ENCODE results near the gene PMP22.
"Not testable (repeated sequence)": the region's sequence is repeated elsewhere in the genome, so short reads cannot be mapped to it uniquely, and the experiment has no call there.

Gene PMP22

GRCh38 chr17:15200574-15200973, 64.6 kb downstream of the PMP22 start:
- DNase-seq, result not testable (repeated sequence)

DNA sequence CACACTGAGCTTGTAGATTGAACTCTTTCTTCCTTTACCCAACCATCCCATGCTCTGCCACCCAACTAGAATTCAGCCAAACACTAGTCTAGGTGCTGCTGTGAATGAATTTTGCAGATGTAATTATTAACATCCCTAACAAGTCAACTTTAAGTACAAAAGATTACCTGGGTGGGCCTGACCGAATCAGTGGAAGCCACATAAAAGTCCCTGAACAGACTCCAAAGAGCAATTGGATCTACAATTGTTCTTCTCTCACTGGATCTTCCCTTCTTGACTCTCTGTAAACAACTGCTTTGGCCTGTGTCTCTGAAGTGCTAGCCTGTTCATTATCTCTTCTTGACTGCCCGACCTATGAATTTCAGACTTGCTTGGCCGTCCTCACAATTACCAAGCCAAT, 67.9 kb downstream of the PMP22 start:
- DNase-seq, result no peak

- DNase-seq, result no peak
These were observed 70.3 kb downstream of the PMP22 start for GRCh38 chr17:15194859-15195277.

- no peak for DNase-seq
These were observed 79.5 kb downstream of the PMP22 start for GRCh38 chr17:15185625-15185991.

GRCh38 chr17:15184872-15185624, 80.1 kb downstream of the PMP22 start:
- DNase-seq, result no peak

GRCh38 chr17:15181816-15182215, 83.3 kb downstream of the PMP22 start:
- no peak for DNase-seq

DNA sequence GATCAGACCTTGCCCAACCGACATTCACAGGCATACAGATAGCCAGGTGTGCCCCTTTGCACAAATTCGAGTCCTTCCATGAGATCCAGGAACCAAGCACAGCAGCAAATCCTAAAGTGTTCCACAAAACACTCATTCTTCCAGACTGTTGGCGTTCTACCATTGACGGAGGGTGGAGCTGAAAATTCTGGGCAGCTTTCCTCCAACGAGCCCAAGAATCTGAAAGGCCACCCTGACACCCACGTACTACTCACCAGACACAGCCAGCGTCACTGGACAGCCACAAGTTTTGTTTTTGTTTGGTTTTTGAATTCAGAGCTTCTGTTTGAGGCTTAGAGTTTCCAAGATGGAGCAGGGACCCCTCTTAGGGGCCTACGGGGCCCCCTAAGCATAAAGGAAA, 83.8 kb downstream of the PMP22 start:
- no peak for DNase-seq

GRCh38 chr17:15180121-15180561, 85.0 kb downstream of the PMP22 start:
- no peak for DNase-seq
